Activated naive CD4-positive, alpha-beta T cell treated with anti-CD3 and anti-CD28 coated beads, Interleukin-2, amount 10 ng/mL, durations not matched to agents 7 days and 5 days (primary cell): ENCODE measurements around the gene AGAP1.

ENCODE experiments used
- CTCF ChIA-PET: fragments of 350-600 bp; sonication (Branson Sonifier 250); formaldehyde crosslinking; loops from one replicate; lab custom pipeline; 2021; ENCODE audit warnings: antibody characterized with exemption; lab: Charles Lee
- DNase-seq: peaks from one replicate; pipeline ENCODE4 v3.0.0-alpha.2; 2020
- H3K27ac Mint-ChIP-seq: one replicate; pipeline ENCODE4 v1.8.0; 2021; ENCODE audit warnings: mild to moderate bottlenecking, moderate library complexity, mixed read lengths
- H3K27me3 Mint-ChIP-seq: one replicate; pipeline ENCODE4 v1.8.0; 2021; ENCODE audit warnings: mild to moderate bottlenecking, mixed read lengths
- H3K36me3 Mint-ChIP-seq: one replicate; pipeline ENCODE4 v1.8.0; 2021; ENCODE audit warnings: mixed read lengths
- H3K4me1 Mint-ChIP-seq: one replicate; pipeline ENCODE4 v1.8.0; 2021; ENCODE audit warnings: mixed read lengths
- H3K4me3 Mint-ChIP-seq: one replicate; pipeline ENCODE4 v1.8.0; 2021; ENCODE audit warnings: mild to moderate bottlenecking, moderate library complexity, mixed read lengths
- H3K9me3 Mint-ChIP-seq: one replicate; pipeline ENCODE4 v1.8.0; 2021; ENCODE audit warnings: mixed read lengths

AGAP1 gene

GRCh38 chr2:235577404-235578330, 83.8 kb downstream of the AGAP1 start:
- no peaks in the 10 kb centered on the region for H3K9me3 Mint-ChIP-seq
- H3K36me3 Mint-ChIP-seq = no peaks in the 10 kb centered on the region
- no peak overlapping the region for H3K27ac Mint-ChIP-seq
- H3K27me3 Mint-ChIP-seq = peaks cover 4% of the 10 kb centered on the region
- DNase-seq = no peak
- CTCF ChIA-PET = interaction anchor here (2.1 kb wide), 1 partner anchor 15 kb away, joined by 6 read pairs; no protein-coding TSS in a partner anchor
- H3K4me3 Mint-ChIP-seq = no peak overlapping the region
- no peaks in the 10 kb centered on the region for H3K4me1 Mint-ChIP-seq

GRCh38 chr2:235579128-235579527, 85.3 kb downstream of the AGAP1 start:
- Mint-ChIP-seq H3K4me1 (no peaks in the 10 kb centered on the region), H3K9me3 (no peaks in the 10 kb centered on the region), H3K36me3 (no peaks in the 10 kb centered on the region), H3K4me3 (no peak overlapping the region), H3K27ac (no peak overlapping the region), H3K27me3 (no peaks in the 10 kb centered on the region)
- no peak for DNase-seq
- CTCF ChIA-PET = interaction anchor here (0.6 to 2.1 kb wide), 2 partner anchors 14 to 101 kb away, joined by 3 to 6 read pairs; no protein-coding TSS in a partner anchor

GRCh38 chr2:235580426-235581157, 86.7 kb downstream of the AGAP1 start:
- H3K27me3 Mint-ChIP-seq = no peaks in the 10 kb centered on the region
- no peaks in the 10 kb centered on the region for H3K9me3 Mint-ChIP-seq
- no peak for DNase-seq
- CTCF ChIA-PET = no interaction called here
- no peak overlapping the region for H3K27ac Mint-ChIP-seq
- H3K4me1 Mint-ChIP-seq = no peaks in the 10 kb centered on the region
- H3K4me3 Mint-ChIP-seq = no peak overlapping the region
- H3K36me3 Mint-ChIP-seq = no peaks in the 10 kb centered on the region

GRCh38 chr2:235582081-235582686, 88.3 kb downstream of the AGAP1 start:
- no peaks in the 10 kb centered on the region for H3K9me3 Mint-ChIP-seq
- H3K4me3 Mint-ChIP-seq = no peak overlapping the region
- CTCF ChIA-PET = no interaction called here
- H3K4me1 Mint-ChIP-seq = no peaks in the 10 kb centered on the region
- no peak overlapping the region for H3K27ac Mint-ChIP-seq
- no peaks in the 10 kb centered on the region for H3K27me3 Mint-ChIP-seq
- no peak for DNase-seq
- no peaks in the 10 kb centered on the region for H3K36me3 Mint-ChIP-seq

- H3K27me3 Mint-ChIP-seq = no peaks in the 10 kb centered on the region
- CTCF ChIA-PET = no interaction called here
- no peaks in the 10 kb centered on the region for H3K36me3 Mint-ChIP-seq
- no peak for DNase-seq
- no peak overlapping the region for H3K4me3 Mint-ChIP-seq
- no peaks in the 10 kb centered on the region for H3K4me1 Mint-ChIP-seq
- no peaks in the 10 kb centered on the region for H3K9me3 Mint-ChIP-seq
- H3K27ac Mint-ChIP-seq = no peak overlapping the region
Observed at GRCh38 chr2:235582729-235583128, 88.9 kb downstream of the AGAP1 start.

GRCh38 chr2:235583144-235583543, 89.3 kb downstream of the AGAP1 start:
- Mint-ChIP-seq H3K27ac (no peak overlapping the region), H3K36me3 (no peaks in the 10 kb centered on the region), H3K9me3 (no peaks in the 10 kb centered on the region), H3K27me3 (no peaks in the 10 kb centered on the region), H3K4me1 (no peaks in the 10 kb centered on the region), H3K4me3 (no peak overlapping the region)
- CTCF ChIA-PET = no interaction called here
- DNase-seq = no peak

- no peak overlapping the region for H3K27ac Mint-ChIP-seq
- no peak overlapping the region for H3K4me3 Mint-ChIP-seq
- H3K27me3 Mint-ChIP-seq = no peaks in the 10 kb centered on the region
- no peaks in the 10 kb centered on the region for H3K9me3 Mint-ChIP-seq
- DNase-seq = no peak
- CTCF ChIA-PET = no interaction called here
- H3K36me3 Mint-ChIP-seq = no peaks in the 10 kb centered on the region
- H3K4me1 Mint-ChIP-seq = no peaks in the 10 kb centered on the region
Observed at GRCh38 chr2:235583925-235584637, 90.2 kb downstream of the AGAP1 start.

- Mint-ChIP-seq H3K27me3 (no peaks in the 10 kb centered on the region), H3K36me3 (no peaks in the 10 kb centered on the region), H3K9me3 (no peaks in the 10 kb centered on the region), H3K4me1 (no peaks in the 10 kb centered on the region), H3K4me3 (no peak overlapping the region), H3K27ac (no peak overlapping the region)
- no peak for DNase-seq
- CTCF ChIA-PET = no interaction called here
Observed at GRCh38 chr2:235584638-235585007, 90.8 kb downstream of the AGAP1 start.

- Mint-ChIP-seq H3K9me3 (no peaks in the 10 kb centered on the region), H3K27me3 (no peaks in the 10 kb centered on the region), H3K36me3 (no peaks in the 10 kb centered on the region), H3K4me3 (no peak overlapping the region), H3K27ac (no peak overlapping the region), H3K4me1 (no peaks in the 10 kb centered on the region)
- no peak for DNase-seq
- CTCF ChIA-PET = no interaction called here
Observed at GRCh38 chr2:235587202-235587601, 93.4 kb downstream of the AGAP1 start.

- no peaks in the 10 kb centered on the region for H3K27me3 Mint-ChIP-seq
- CTCF ChIA-PET = no interaction called here
- no peak for DNase-seq
- H3K4me3 Mint-ChIP-seq = no peak overlapping the region
- H3K27ac Mint-ChIP-seq = no peak overlapping the region
- no peaks in the 10 kb centered on the region for H3K4me1 Mint-ChIP-seq
- no peaks in the 10 kb centered on the region for H3K36me3 Mint-ChIP-seq
- no peaks in the 10 kb centered on the region for H3K9me3 Mint-ChIP-seq
Observed at GRCh38 chr2:235588750-235589149, 94.9 kb downstream of the AGAP1 start.

- peaks cover 1% of the 10 kb centered on the region for H3K27me3 Mint-ChIP-seq
- no peaks in the 10 kb centered on the region for H3K36me3 Mint-ChIP-seq
- H3K27ac Mint-ChIP-seq = no peak overlapping the region
- no peak overlapping the region for H3K4me3 Mint-ChIP-seq
- CTCF ChIA-PET = no interaction called here
- no peaks in the 10 kb centered on the region for H3K4me1 Mint-ChIP-seq
- H3K9me3 Mint-ChIP-seq = no peaks in the 10 kb centered on the region
- no peak for DNase-seq
Observed at GRCh38 chr2:235591231-235591730, 97.4 kb downstream of the AGAP1 start.

- no peak overlapping the region for H3K27ac Mint-ChIP-seq
- no peaks in the 10 kb centered on the region for H3K9me3 Mint-ChIP-seq
- no peak for DNase-seq
- H3K36me3 Mint-ChIP-seq = no peaks in the 10 kb centered on the region
- H3K4me3 Mint-ChIP-seq = no peak overlapping the region
- no peaks in the 10 kb centered on the region for H3K4me1 Mint-ChIP-seq
- CTCF ChIA-PET = interaction anchor here (1.6 to 4.7 kb wide), 3 partner anchors 14 to 457 kb away, joined by 6 to 60 read pairs (median 21); no protein-coding TSS in a partner anchor
- H3K27me3 Mint-ChIP-seq = peaks cover 6% of the 10 kb centered on the region
Observed at GRCh38 chr2:235591921-235592320, 98.1 kb downstream of the AGAP1 start.

GRCh38 chr2:235592430-235592829, 98.6 kb downstream of the AGAP1 start:
- H3K9me3 Mint-ChIP-seq = no peaks in the 10 kb centered on the region
- CTCF ChIA-PET = interaction anchor here (1.0 to 4.7 kb wide), 4 partner anchors 14 to 545 kb away, joined by 3 to 60 read pairs (median 14); no protein-coding TSS in a partner anchor

More at GRCh38 chr2:235592430-235592829, 98.6 kb downstream of the AGAP1 start:
- H3K4me3 Mint-ChIP-seq = no peak overlapping the region
- H3K27ac Mint-ChIP-seq = no peak overlapping the region
- H3K36me3 Mint-ChIP-seq = no peaks in the 10 kb centered on the region
- DNase-seq = no peak
- H3K27me3 Mint-ChIP-seq = peaks cover 6% of the 10 kb centered on the region
- H3K4me1 Mint-ChIP-seq = no peaks in the 10 kb centered on the region
